SH-SY5Y (cell line): ENCODE data around the gene MYZAP.

Experiments
- GATA2 ChIP-seq: IDR thresholded peaks from 2 replicates; pipeline ENCODE4 v1.6.1; 2011; ENCODE audit warnings: mild to moderate bottlenecking, low read depth, low read length
- GATA3 ChIP-seq: IDR thresholded peaks from 2 replicates; pipeline ENCODE4 v1.6.1; 2011; ENCODE audit warnings: low read depth, mild to moderate bottlenecking, low read length, moderate library complexity

The MYZAP gene

GRCh38 chr15:57704441-57704840 is 112.7 kb downstream of the MYZAP start:
- TF ChIP-seq GATA3 (no peak), GATA2 (no peak)

GRCh38 chr15:57705746-57706404 is 114.2 kb downstream of the MYZAP start:
- TF ChIP-seq GATA2 (no peak), GATA3 (no peak)

- TF ChIP-seq GATA2 (no peak), GATA3 (no peak)
Measured at GRCh38 chr15:57706405-57707209, 114.9 kb downstream of the MYZAP start, which contains the start of gene POLR2M. POLR2M (plus strand) TSS chr15:57706714; CDS start chr15:57706843, 129 bp downstream.

GRCh38 chr15:57708047-57708446 is 116.3 kb downstream of the MYZAP start:
- TF ChIP-seq GATA3 (no peak), GATA2 (no peak)

- TF ChIP-seq GATA2 (no peak), GATA3 (no peak)
Measured at GRCh38 chr15:57718309-57718708, 126.6 kb downstream of the MYZAP start.

GRCh38 chr15:57720867-57721266 is 129.2 kb downstream of the MYZAP start:
- TF ChIP-seq GATA2 = no peak
- TF ChIP-seq GATA3 = no peak

- TF ChIP-seq GATA3 (no peak), GATA2 (no peak)
Measured at GRCh38 chr15:57726411-57726810, 134.7 kb downstream of the MYZAP start.

- TF ChIP-seq GATA3 (no peak), GATA2 (no peak)
Measured at GRCh38 chr15:57727031-57727430, 135.3 kb downstream of the MYZAP start.

GRCh38 chr15:57728436-57728835 is 136.7 kb downstream of the MYZAP start:
- TF ChIP-seq GATA2 = no peak
- TF ChIP-seq GATA3 = no peak

- TF ChIP-seq GATA3 = no peak
- TF ChIP-seq GATA2 = no peak
Measured at GRCh38 chr15:57730876-57731275, 139.2 kb downstream of the MYZAP start.

- no peak for TF ChIP-seq GATA3
- TF ChIP-seq GATA2 = no peak
Measured at GRCh38 chr15:57731530-57732103, 139.9 kb downstream of the MYZAP start.

- no peak for TF ChIP-seq GATA2
- no peak for TF ChIP-seq GATA3
Measured at GRCh38 chr15:57732526-57733331, 141.0 kb downstream of the MYZAP start.

GRCh38 chr15:57734860-57735259 is 143.2 kb downstream of the MYZAP start:
- TF ChIP-seq GATA2 (no peak), GATA3 (no peak)
